HG03103 (cell line): ENCODE results near the gene DNAH3.

Experiments used
- ATAC-seq: cut with Tn5 transposase; IDR thresholded peaks from one replicate; pipeline ENCODE4 v1.9.1; 2021; ENCODE audit warnings: low read depth; ENCODE audit not compliant: unreplicated experiment

Gene DNAH3

GRCh38 chr16:20889625-20890275, 260.9 kb downstream of the DNAH3 start:
- ATAC-seq, result no peak

GRCh38 chr16:20887207-20887606, 263.4 kb downstream of the DNAH3 start:
- ATAC-seq, result no peak

- ATAC-seq, result no peak
Observed at GRCh38 chr16:20886320-20886719, 264.3 kb downstream of the DNAH3 start.

DNA sequence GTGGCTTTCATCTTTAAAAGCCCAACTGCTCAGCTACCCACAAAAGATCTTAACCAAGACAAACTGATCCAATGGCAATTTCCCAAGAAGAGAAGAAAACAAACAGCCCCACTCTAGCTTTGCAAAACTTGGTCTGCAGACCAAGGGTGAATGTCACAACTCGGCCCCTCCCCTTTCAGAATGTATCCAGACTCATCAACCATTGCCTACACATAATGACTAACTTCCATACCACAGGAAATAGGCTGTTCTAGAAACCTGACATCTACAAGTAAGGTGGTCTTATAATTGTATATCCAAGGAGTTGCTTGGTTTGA, 266.4 kb downstream of the DNAH3 start:
- no peak for ATAC-seq

DNA sequence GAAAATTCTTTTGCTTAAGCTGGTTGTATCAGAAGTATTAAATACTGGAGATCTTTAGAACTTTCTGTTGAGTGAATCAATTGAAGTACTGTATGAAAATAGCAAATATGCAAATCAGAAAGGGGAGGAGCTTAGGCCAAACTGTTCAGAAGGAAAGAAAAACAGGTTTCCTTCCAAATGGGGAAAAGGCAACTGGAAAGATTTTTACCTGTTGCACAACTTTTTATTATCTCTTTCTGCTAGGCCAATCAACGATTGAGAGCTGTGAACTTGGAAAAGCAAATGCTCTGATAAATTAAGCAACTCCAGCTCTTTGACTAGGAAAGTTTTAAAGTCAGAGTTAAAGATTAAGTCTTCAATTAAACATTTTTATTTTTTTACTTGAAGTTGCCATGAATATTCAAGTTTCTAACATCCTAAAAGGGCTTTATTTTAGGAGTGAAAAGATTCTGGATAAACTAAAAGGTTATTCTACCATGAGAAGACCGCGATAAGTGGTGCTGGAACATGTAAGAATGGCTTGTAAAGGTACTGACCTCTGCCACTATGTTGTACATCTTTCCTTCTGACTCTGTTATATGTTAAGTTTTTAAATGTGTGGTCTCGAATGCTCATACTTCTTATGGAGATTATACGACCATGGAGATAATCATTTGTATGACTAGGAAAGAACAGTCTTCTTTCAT, 266.9 kb downstream of the DNAH3 start:
- ATAC-seq, result no peak
